IMR-90 (cell line): ENCODE measurements around the gene TCF4. TPM values are rescaled to one million over a fixed set of nuclear protein-coding genes. Genes with fewer than 3 reads are reported as not detected.

ENCODE experiments used
- ATAC-seq: fragments of 200-7000 bp; cut with Tn5 transposase; 2 replicates; pipeline ENCODE4 v1.9.1; 2020; ENCODE audit warnings: low read depth, mild to moderate bottlenecking, moderate library complexity
- BruUV-seq: library from RNA; stranded (reverse); fragments of 400-500 nt; replicated peaks from 2 replicates; lab custom pipeline; 2021; lab: Mats Ljungman, UMichigan
- CTCF ChIA-PET: fragments of 300-600 bp; formaldehyde crosslinking; extraction: SDS; loops from one replicate; lab custom pipeline; 2021; ENCODE audit warnings: antibody characterized with exemption; lab: Yijun Ruan, JAX
- POLR2A ChIA-PET: fragments of 300-600 bp; sonication (Branson Sonifier 250); formaldehyde crosslinking; loops from one replicate; lab custom pipeline; 2022; ENCODE audit warnings: antibody characterized with exemption; ENCODE audit not compliant: unreplicated experiment; lab: Charles Lee
- DNase-seq: peaks from one replicate; pipeline ENCODE4 v3.0.0; 2013
- H2AFZ ChIP-seq: replicated peaks from 2 replicates; pipeline ENCODE3; 2013; ENCODE audit warnings: low read length, mild to moderate bottlenecking; ENCODE audit not compliant: poor library complexity
- H2AK5ac ChIP-seq: 2 replicates; pipeline ENCODE4 v1.6.1; 2013; ENCODE audit warnings: low read depth, low read length, inconsistent platforms
- H2AK9ac ChIP-seq: replicated peaks from 2 replicates; pipeline ENCODE3; 2013; ENCODE audit warnings: mild to moderate bottlenecking, low read depth, low read length, moderate library complexity; ENCODE audit not compliant: poor library complexity
- H2BK120ac ChIP-seq: 2 replicates; pipeline ENCODE4 v1.6.1; 2013; ENCODE audit warnings: low read depth, low read length, inconsistent platforms
- H2BK15ac ChIP-seq: 3 replicates; pipeline ENCODE4 v1.6.1; 2013; ENCODE audit warnings: low read depth, low read length, inconsistent platforms
- H2BK20ac ChIP-seq: 2 replicates; pipeline ENCODE4 v1.6.1; 2013; ENCODE audit warnings: low read depth, mild to moderate bottlenecking, inconsistent platforms, low read length, moderate library complexity
- H2BK5ac ChIP-seq: 2 replicates; pipeline ENCODE4 v1.6.1; 2013; ENCODE audit warnings: mild to moderate bottlenecking, low read depth, low read length, inconsistent platforms; ENCODE audit not compliant: poor library complexity, severe bottlenecking
- H3K14ac ChIP-seq: replicated peaks from 2 replicates; pipeline ENCODE4 v1.6.1; 2013; ENCODE audit warnings: low read depth, low read length, inconsistent platforms
- H3K18ac ChIP-seq: 2 replicates; pipeline ENCODE4 v1.6.1; 2013; ENCODE audit warnings: low read depth, low read length, control low read depth
- H3K23ac ChIP-seq: 2 replicates; pipeline ENCODE4 v1.6.1; 2013; ENCODE audit warnings: low read depth, low read length, inconsistent platforms
- H3K27ac ChIP-seq: 2 replicates; pipeline ENCODE4 v1.5.1; 2013; ENCODE audit warnings: mild to moderate bottlenecking, control low read depth, low read length; ENCODE audit not compliant: insufficient read depth
- H3K27me3 ChIP-seq: 2 replicates; pipeline ENCODE4 v1.6.1; 2013; ENCODE audit warnings: low read length; ENCODE audit not compliant: control insufficient read depth, insufficient read depth
- H3K36me3 ChIP-seq: 2 replicates; pipeline ENCODE4 v1.6.1; 2013; ENCODE audit warnings: low read length, mixed read lengths; ENCODE audit not compliant: control insufficient read depth, insufficient read depth
- H3K4ac ChIP-seq: 2 replicates; pipeline ENCODE4 v1.6.1; 2013; ENCODE audit warnings: low read depth, low read length, inconsistent platforms
- H3K4me1 ChIP-seq: 2 replicates; pipeline ENCODE4 v1.6.1; 2013; ENCODE audit warnings: low read length, mixed read lengths; ENCODE audit not compliant: control insufficient read depth, insufficient read depth
- H3K4me2 ChIP-seq: 2 replicates; pipeline ENCODE4 v1.6.1; 2013; ENCODE audit warnings: low read depth, mild to moderate bottlenecking, control low read depth, low read length, moderate library complexity
- H3K4me3 ChIP-seq: 2 replicates; pipeline ENCODE4 v1.5.1; 2013; ENCODE audit warnings: low read depth, mild to moderate bottlenecking, control low read depth, low read length, moderate library complexity; ENCODE audit not compliant: insufficient read depth
- H3K56ac ChIP-seq: 2 replicates; pipeline ENCODE4 v1.6.1; 2013; ENCODE audit warnings: low read length, inconsistent platforms; ENCODE audit not compliant: insufficient read depth; ENCODE audit errors: extremely low read depth
- H3K79me1 ChIP-seq, 2 experiments: 2 replicates each; pipeline ENCODE4 v1.6.1; 2013; ENCODE audit warnings: low read length in 2 of 2, inconsistent platforms in 1 of 2, low read depth in 1 of 2
- H3K9ac ChIP-seq: 2 replicates; pipeline ENCODE4 v1.6.1; 2013; ENCODE audit warnings: low read depth, low read length, control low read depth
- H3K9me1 ChIP-seq: 2 replicates; pipeline ENCODE4 v1.6.1; 2013; ENCODE audit warnings: low read length, inconsistent platforms; ENCODE audit not compliant: insufficient read depth
- H3K9me3 ChIP-seq: 2 replicates; pipeline ENCODE4 v1.6.1; 2013; ENCODE audit warnings: low read length; ENCODE audit not compliant: control insufficient read depth, insufficient read depth
- H4K20me1 ChIP-seq: 2 replicates; pipeline ENCODE4 v1.6.1; 2013; ENCODE audit warnings: low read length, inconsistent platforms; ENCODE audit not compliant: insufficient read depth
- H4K5ac ChIP-seq: 2 replicates; pipeline ENCODE4 v1.6.1; 2013; ENCODE audit warnings: mild to moderate bottlenecking, low read depth, low read length, control low read depth
- H4K8ac ChIP-seq, 2 experiments: 2 replicates each; pipeline ENCODE4 v1.6.1; 2013; ENCODE audit warnings: low read depth in 2 of 2, low read length in 2 of 2, control low read depth in 1 of 2, inconsistent platforms in 1 of 2
- H4K91ac ChIP-seq: 2 replicates; pipeline ENCODE4 v1.6.1; 2013; ENCODE audit warnings: low read depth, low read length, inconsistent platforms; ENCODE audit not compliant: insufficient read depth
- BHLHE40 ChIP-seq: fragments of 150-350 bp; IDR thresholded peaks from 2 replicates; pipeline ENCODE4 v1.6.1; 2016; ENCODE audit warnings: mild to moderate bottlenecking, low read depth, low read length
- CEBPB ChIP-seq: IDR thresholded peaks from 2 replicates; pipeline ENCODE4 v1.6.1; 2012; ENCODE audit warnings: low read depth, low read length, improper control_type of control experiment
- MAZ ChIP-seq: IDR thresholded peaks from 2 replicates; pipeline ENCODE4 v1.6.1; 2012; ENCODE audit warnings: low read depth, mild to moderate bottlenecking, low read length, improper control_type of control experiment, moderate library complexity, borderline replicate concordance
- MXI1 ChIP-seq: IDR thresholded peaks from 2 replicates; pipeline ENCODE4 v1.6.1; 2012; ENCODE audit warnings: low read depth, mild to moderate bottlenecking, low read length, moderate library complexity, borderline replicate concordance
- POLR2A ChIP-seq: IDR thresholded peaks from 2 replicates; pipeline ENCODE4 v1.6.1; 2012; ENCODE audit warnings: mild to moderate bottlenecking, low read depth, low read length
- WGBS, 2 experiments: methylation state at CpG; one replicate each; pipeline versions ENCODE4 v1.1.5 to v1.1.7; 2013; ENCODE audit warnings: missing lambda C conversion rate in 2 of 2; ENCODE audit not compliant: insufficient read length in 1 of 2; ENCODE audit errors: extremely low coverage in 2 of 2; 5-methylcytosine and 5-hydroxymethylcytosine counted together
- dilution Hi-C: fragments of 300-500 bp; cut with HindIII; formaldehyde crosslinking; loops from one replicate; pipeline ENCODE4 v1.14.3; 2018; ENCODE audit warnings: low sequenced_read_pairs; ENCODE audit not compliant: unreplicated experiment
- in situ Hi-C: fragments of 300-500 bp; cut with MboI; formaldehyde crosslinking; loops from 3 replicates; pipeline ENCODE4 v1.14.3; 2019; ENCODE audit warnings: low sequenced_read_pairs, inconsistent platforms, mixed read lengths
- intact Hi-C: fragments of 100-400 bp; cut with micrococcal nuclease; formaldehyde crosslinking; loops from 2 replicates; pipeline ENCODE4 v1.10.0; 2022
- polyA plus RNA-seq, 3 experiments: library from polyadenylated mRNA; depleted of rRNA; stranded (reverse); fragments of >200 nt; gene quantifications; 2 replicates each; pipeline ENCODE4 v1.2.3, GENCODE V29; 2012; ENCODE audit warnings: low replicate concordance in 1 of 3
- total RNA-seq: library from RNA; depleted of rRNA; stranded (reverse); fragments of >200 nt; gene quantifications from 2 replicates; pipeline ENCODE4 v1.2.3, GENCODE V29; 2012
- TF ChIP-seq, protein P1 (sequence below): conservative IDR thresholded peaks from 2 replicates; pipeline ENCODE4 v1.5.1; 2012; ENCODE audit warnings: mild to moderate bottlenecking, low read depth, low read length, improper control_type of control experiment

Gene TCF4
- total and polyA plus RNA-seq, 2 of the 4 experiments (the other 2 are of a cell fraction) = 30.0 to 87.1 TPM

DNA sequence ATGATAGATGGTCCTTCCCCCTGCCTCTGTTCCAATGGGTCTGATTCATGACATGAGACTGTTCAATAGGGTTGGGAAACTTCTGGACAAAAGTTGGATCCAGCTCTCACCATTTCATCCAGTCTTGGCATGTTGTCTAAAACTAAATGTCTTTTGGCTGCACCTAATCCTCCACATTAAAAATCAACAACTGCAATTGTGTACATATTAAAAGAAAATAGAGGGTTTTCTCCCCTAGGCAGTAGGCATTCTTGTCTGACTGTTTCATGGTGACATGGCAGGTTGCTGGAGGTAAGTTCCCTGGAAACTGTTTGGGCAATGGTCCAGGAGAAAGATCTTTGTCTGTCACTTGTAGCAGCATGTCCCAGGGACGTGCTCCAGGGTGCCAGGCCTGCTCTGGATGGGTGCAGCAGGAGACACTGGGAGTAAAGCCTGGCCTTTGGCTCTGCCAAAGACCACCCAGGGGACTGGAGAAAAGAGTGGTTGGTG lies 135.8 kb downstream of the TCF4 start:
- Histone ChIP-seq H2BK120ac (no peak overlapping the region), H2BK5ac (no peak overlapping the region), H2AK9ac (no peak overlapping the region), H4K91ac (no peak overlapping the region), H3K9ac (no peak overlapping the region), H3K14ac (no peak overlapping the region), H3K36me3 (peaks cover 2% of the 10 kb centered on the region; the same call in 1 of the 2 replicates), H3K18ac (no peak overlapping the region), H3K79me1 (peaks cover 43 to 80% of the 10 kb centered on the region in 2 experiments), H4K8ac (no peak overlapping the region), H4K20me1 (peaks cover 15% of the 10 kb centered on the region; the same call in 1 of the 2 replicates), H3K9me1 (peaks cover 3% of the 10 kb centered on the region; the same call in 1 of the 2 replicates), H3K4ac (no peak overlapping the region), H3K4me2 (no peak overlapping the region), H4K5ac (no peak overlapping the region), H3K23ac (0 out of 2 replicates have a peak overlapping the region, but pooled peaks have one; percentile 34), H3K9me3 (no peaks in the 10 kb centered on the region), H3K27ac (no peak overlapping the region), H3K56ac (no peak overlapping the region), H3K4me1 (no peaks in the 10 kb centered on the region), H2AFZ (no peak overlapping the region), H3K4me3 (no peak overlapping the region), H2AK5ac (no peak overlapping the region; the same call in 1 of the 2 replicates), H2BK15ac (no peak overlapping the region), H2BK20ac (no peak overlapping the region), H3K27me3 (no peaks in the 10 kb centered on the region)
- intact Hi-C loops = no loop called here
- POLR2A ChIA-PET = no interaction called here
- in situ Hi-C loops = no loop called here
- DNase-seq (no peak), ATAC-seq (no peak)
- CTCF ChIA-PET = interaction anchor here (2.4 kb wide), 1 partner anchor 10 kb away, joined by 8 read pairs; no protein-coding TSS in a partner anchor
- WGBS, 2 experiments = 100% methylated on average over 1 of the region's 1 CpG; no CpG with 5 or more reads in 1 of the 2 experiments
- no peak for TF ChIP-seq POLR2A
- no peak for TF ChIP-seq MAZ
- TF ChIP-seq, protein P1, sequence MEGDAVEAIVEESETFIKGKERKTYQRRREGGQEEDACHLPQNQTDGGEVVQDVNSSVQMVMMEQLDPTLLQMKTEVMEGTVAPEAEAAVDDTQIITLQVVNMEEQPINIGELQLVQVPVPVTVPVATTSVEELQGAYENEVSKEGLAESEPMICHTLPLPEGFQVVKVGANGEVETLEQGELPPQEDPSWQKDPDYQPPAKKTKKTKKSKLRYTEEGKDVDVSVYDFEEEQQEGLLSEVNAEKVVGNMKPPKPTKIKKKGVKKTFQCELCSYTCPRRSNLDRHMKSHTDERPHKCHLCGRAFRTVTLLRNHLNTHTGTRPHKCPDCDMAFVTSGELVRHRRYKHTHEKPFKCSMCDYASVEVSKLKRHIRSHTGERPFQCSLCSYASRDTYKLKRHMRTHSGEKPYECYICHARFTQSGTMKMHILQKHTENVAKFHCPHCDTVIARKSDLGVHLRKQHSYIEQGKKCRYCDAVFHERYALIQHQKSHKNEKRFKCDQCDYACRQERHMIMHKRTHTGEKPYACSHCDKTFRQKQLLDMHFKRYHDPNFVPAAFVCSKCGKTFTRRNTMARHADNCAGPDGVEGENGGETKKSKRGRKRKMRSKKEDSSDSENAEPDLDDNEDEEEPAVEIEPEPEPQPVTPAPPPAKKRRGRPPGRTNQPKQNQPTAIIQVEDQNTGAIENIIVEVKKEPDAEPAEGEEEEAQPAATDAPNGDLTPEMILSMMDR = no peak
- TF ChIP-seq MXI1 = no peak
- TF ChIP-seq BHLHE40 = no peak
- no peak for TF ChIP-seq CEBPB
- BruUV-seq = no TSS peak
- dilution Hi-C loops = no loop called here
